B cell (primary cell): ENCODE results near the gene FANCI.

Source experiments
- EZH2 ChIP-seq: IDR thresholded peaks from 2 replicates; pipeline ENCODE4 v1.6.1; 2012; ENCODE audit warnings: borderline replicate concordance, low read depth, mild to moderate bottlenecking, moderate library complexity, low read length; ENCODE audit not compliant: insufficient read depth, poor library complexity, severe bottlenecking
- TF ChIP-seq, protein P1 (sequence below): fragments of 200-600 bp; IDR thresholded peaks from one replicate; pipeline ENCODE4 v1.8.0; 2022; ENCODE audit warnings: antibody characterized with exemption, mild to moderate bottlenecking

DNA sequence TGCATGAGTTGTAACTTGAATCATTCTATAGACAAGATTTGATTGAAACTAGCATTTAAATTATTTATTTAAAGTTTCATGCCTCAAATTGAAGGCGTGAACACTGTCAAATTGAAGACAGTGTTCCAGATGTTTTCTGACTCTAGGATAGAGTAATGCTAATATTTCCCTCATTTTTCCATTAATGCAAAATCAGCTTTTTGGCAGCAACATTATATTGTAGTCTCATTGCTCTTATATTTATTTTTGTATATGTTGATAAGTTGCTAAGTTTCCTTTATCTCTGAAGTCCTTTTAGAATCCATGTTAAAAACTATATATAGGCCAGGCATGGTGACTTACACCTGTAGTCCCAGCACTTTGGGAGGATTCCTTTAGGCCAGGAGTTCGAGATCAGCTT lies 4.8 kb downstream of the FANCI start:
- TF ChIP-seq, protein P1, sequence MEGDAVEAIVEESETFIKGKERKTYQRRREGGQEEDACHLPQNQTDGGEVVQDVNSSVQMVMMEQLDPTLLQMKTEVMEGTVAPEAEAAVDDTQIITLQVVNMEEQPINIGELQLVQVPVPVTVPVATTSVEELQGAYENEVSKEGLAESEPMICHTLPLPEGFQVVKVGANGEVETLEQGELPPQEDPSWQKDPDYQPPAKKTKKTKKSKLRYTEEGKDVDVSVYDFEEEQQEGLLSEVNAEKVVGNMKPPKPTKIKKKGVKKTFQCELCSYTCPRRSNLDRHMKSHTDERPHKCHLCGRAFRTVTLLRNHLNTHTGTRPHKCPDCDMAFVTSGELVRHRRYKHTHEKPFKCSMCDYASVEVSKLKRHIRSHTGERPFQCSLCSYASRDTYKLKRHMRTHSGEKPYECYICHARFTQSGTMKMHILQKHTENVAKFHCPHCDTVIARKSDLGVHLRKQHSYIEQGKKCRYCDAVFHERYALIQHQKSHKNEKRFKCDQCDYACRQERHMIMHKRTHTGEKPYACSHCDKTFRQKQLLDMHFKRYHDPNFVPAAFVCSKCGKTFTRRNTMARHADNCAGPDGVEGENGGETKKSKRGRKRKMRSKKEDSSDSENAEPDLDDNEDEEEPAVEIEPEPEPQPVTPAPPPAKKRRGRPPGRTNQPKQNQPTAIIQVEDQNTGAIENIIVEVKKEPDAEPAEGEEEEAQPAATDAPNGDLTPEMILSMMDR = no peak
- TF ChIP-seq EZH2 = no peak
